ENCODE data around the gene KCNK16. TPM values are rescaled to one million over a fixed set of nuclear protein-coding genes. Genes with fewer than 3 reads are reported as not detected.

The KCNK16 gene
- total and polyA plus RNA-seq, 2 donors from 2014 or later: not detected

GRCh38 chr6:39266782-39267355, 55.6 kb downstream of the KCNK16 start:
- DNase-seq: no peak
- Histone ChIP-seq H3K4me1 (ENCODE audit: control insufficient read depth in 2 of 3, insufficient read depth in 2 of 3, low read depth in 1 of 3, low read length in 3 of 3) (peaks cover 0 to 7% (median 0%) of the 10 kb centered on the region in 3 donors), H3K27me3 (ENCODE audit: control insufficient read depth, insufficient read depth, low read length) (no peaks in the 10 kb centered on the region), H3K4me3 (ENCODE audit: low read length in 3 of 3) (no peak overlapping the region), H3K36me3 (ENCODE audit: control insufficient read depth in 2 of 3, insufficient read depth in 3 of 3, low read length in 3 of 3) (no peaks in the 10 kb centered on the region), H3K27ac (ENCODE audit: low read depth in 2 of 2, low read length in 2 of 2) (no peak overlapping the region), H3K9me3 (ENCODE audit: control insufficient read depth in 2 of 3, insufficient read depth in 1 of 3, low read length in 3 of 3) (no peaks in the 10 kb centered on the region), H3K9ac (ENCODE audit: low read length in 3 of 3) (no peak overlapping the region)
- FAIRE-seq: no peak
- TF ChIP-seq, protein P1, sequence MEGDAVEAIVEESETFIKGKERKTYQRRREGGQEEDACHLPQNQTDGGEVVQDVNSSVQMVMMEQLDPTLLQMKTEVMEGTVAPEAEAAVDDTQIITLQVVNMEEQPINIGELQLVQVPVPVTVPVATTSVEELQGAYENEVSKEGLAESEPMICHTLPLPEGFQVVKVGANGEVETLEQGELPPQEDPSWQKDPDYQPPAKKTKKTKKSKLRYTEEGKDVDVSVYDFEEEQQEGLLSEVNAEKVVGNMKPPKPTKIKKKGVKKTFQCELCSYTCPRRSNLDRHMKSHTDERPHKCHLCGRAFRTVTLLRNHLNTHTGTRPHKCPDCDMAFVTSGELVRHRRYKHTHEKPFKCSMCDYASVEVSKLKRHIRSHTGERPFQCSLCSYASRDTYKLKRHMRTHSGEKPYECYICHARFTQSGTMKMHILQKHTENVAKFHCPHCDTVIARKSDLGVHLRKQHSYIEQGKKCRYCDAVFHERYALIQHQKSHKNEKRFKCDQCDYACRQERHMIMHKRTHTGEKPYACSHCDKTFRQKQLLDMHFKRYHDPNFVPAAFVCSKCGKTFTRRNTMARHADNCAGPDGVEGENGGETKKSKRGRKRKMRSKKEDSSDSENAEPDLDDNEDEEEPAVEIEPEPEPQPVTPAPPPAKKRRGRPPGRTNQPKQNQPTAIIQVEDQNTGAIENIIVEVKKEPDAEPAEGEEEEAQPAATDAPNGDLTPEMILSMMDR (IDR thresholded peaks at IDR 0.05; ENCODE audit: borderline replicate concordance, extremely low read depth, insufficient read depth): no peak
- intact Hi-C loops (cut with DNase I): no loop called here

GRCh38 chr6:39266375-39266774, 56.1 kb downstream of the KCNK16 start:
- no peak overlapping the region for H3K27ac ChIP-seq (ENCODE audit: low read depth in 2 of 2, low read length in 2 of 2)
- no peak for DNase-seq
- no peak for FAIRE-seq
- H3K27me3 ChIP-seq (ENCODE audit: control insufficient read depth, insufficient read depth, low read length): no peaks in the 10 kb centered on the region
- peaks cover 0 to 9% (median 0%) of the 10 kb centered on the region in 3 donors for H3K4me1 ChIP-seq (ENCODE audit: control insufficient read depth in 2 of 3, insufficient read depth in 2 of 3, low read depth in 1 of 3, low read length in 3 of 3)
- intact Hi-C loops (cut with DNase I): no loop called here
- no peak overlapping the region for H3K4me3 ChIP-seq (ENCODE audit: low read length in 3 of 3)
- TF ChIP-seq, protein P1 (IDR thresholded peaks at IDR 0.05; ENCODE audit: borderline replicate concordance, extremely low read depth, insufficient read depth): no peak
- H3K36me3 ChIP-seq (ENCODE audit: control insufficient read depth in 2 of 3, insufficient read depth in 3 of 3, low read length in 3 of 3): no peaks in the 10 kb centered on the region
- H3K9me3 ChIP-seq (ENCODE audit: control insufficient read depth in 2 of 3, insufficient read depth in 1 of 3, low read length in 3 of 3): no peaks in the 10 kb centered on the region
- no peak overlapping the region for H3K9ac ChIP-seq (ENCODE audit: low read length in 3 of 3)

Other genes starting within 250 kb of the KCNK16 start
- gene SAYSD1, start 207.5 kb downstream of the KCNK16 start, total RNA-seq: 20.4 TPM
- gene SAYSD1, start 207.5 kb downstream of the KCNK16 start, polyA plus RNA-seq (ENCODE audit: insufficient read depth, low read depth, low replicate concordance): 17.1 TPM
- gene KCNK5, start 93.2 kb downstream of the KCNK16 start, total RNA-seq: 77.0 TPM
- 48.4 TPM for gene KCNK5, start 93.2 kb downstream of the KCNK16 start, polyA plus RNA-seq (ENCODE audit: insufficient read depth, low read depth, low replicate concordance)
- 0.38 TPM for gene KCNK17, start 8.3 kb downstream of the KCNK16 start, total RNA-seq
- not detected for gene KCNK17, start 8.3 kb downstream of the KCNK16 start, polyA plus RNA-seq (ENCODE audit: insufficient read depth, low read depth, low replicate concordance)

All from kidney (tissue), 14 donors.